ENCODE data around the gene LCA5L.

Gene LCA5L

GRCh38 chr21:39444421-39445180 is 977 bp downstream of the LCA5L start:
- Histone ChIP-seq H3K27ac (peak overlapping the region; percentile 90), H2AFZ (peak overlapping the region; percentile 90), H3K4me1 (no peaks in the 10 kb centered on the region), H3K4me3 (ENCODE audit: low read depth, low read length) (peak overlapping the region; percentile 69), H3K79me2 (no peaks in the 10 kb centered on the region), H3K36me3 (ENCODE audit: control insufficient read depth, insufficient read depth, low read length) (no peaks in the 10 kb centered on the region), H3K27me3 (ENCODE audit: control insufficient read depth, insufficient read depth, low read length) (no peaks in the 10 kb centered on the region), H3K4me2 (ENCODE audit: low read length) (peak overlapping the region; percentile 95), H3K9ac (no peak overlapping the region), H3K9me3 (ENCODE audit: control insufficient read depth, low read length) (no peaks in the 10 kb centered on the region)
- TF ChIP-seq CTCF (IDR thresholded peaks at IDR 0.05), result no peak

- no peaks in the 10 kb centered on the region for H3K79me2 ChIP-seq
- peak; percentile 52 for TF ChIP-seq CTCF (IDR thresholded peaks at IDR 0.05)
- H3K9me3 ChIP-seq (ENCODE audit: control insufficient read depth, low read length), result no peaks in the 10 kb centered on the region
- no peaks in the 10 kb centered on the region for H3K36me3 ChIP-seq (ENCODE audit: control insufficient read depth, insufficient read depth, low read length)
- no peak overlapping the region for H3K27ac ChIP-seq
- H3K9ac ChIP-seq, result no peak overlapping the region
- no peak overlapping the region for H2AFZ ChIP-seq
- no peak overlapping the region for H3K4me2 ChIP-seq (ENCODE audit: low read length)
- H3K27me3 ChIP-seq (ENCODE audit: control insufficient read depth, insufficient read depth, low read length), result no peaks in the 10 kb centered on the region
- no peak overlapping the region for H3K4me3 ChIP-seq (ENCODE audit: low read depth, low read length)
- no peaks in the 10 kb centered on the region for H3K4me1 ChIP-seq
Measured at GRCh38 chr21:39441502-39442475, 3.8 kb downstream of the LCA5L start.

- H3K79me2 ChIP-seq, result no peaks in the 10 kb centered on the region
- H3K27me3 ChIP-seq (ENCODE audit: control insufficient read depth, insufficient read depth, low read length), result no peaks in the 10 kb centered on the region
- no peak overlapping the region for H3K9ac ChIP-seq
- TF ChIP-seq CTCF (IDR thresholded peaks at IDR 0.05), result no peak
- no peak overlapping the region for H3K4me2 ChIP-seq (ENCODE audit: low read length)
- no peaks in the 10 kb centered on the region for H3K4me1 ChIP-seq
- no peaks in the 10 kb centered on the region for H3K36me3 ChIP-seq (ENCODE audit: control insufficient read depth, insufficient read depth, low read length)
- H3K4me3 ChIP-seq (ENCODE audit: low read depth, low read length), result no peak overlapping the region
- H3K27ac ChIP-seq, result no peak overlapping the region
- no peaks in the 10 kb centered on the region for H3K9me3 ChIP-seq (ENCODE audit: control insufficient read depth, low read length)
- H2AFZ ChIP-seq, result no peak overlapping the region
Measured at GRCh38 chr21:39439232-39439631, 6.3 kb downstream of the LCA5L start.

GRCh38 chr21:39434950-39435349 is 10.6 kb downstream of the LCA5L start:
- no peak overlapping the region for H3K4me2 ChIP-seq (ENCODE audit: low read length)
- H3K9ac ChIP-seq, result no peak overlapping the region
- H3K36me3 ChIP-seq (ENCODE audit: control insufficient read depth, insufficient read depth, low read length), result no peaks in the 10 kb centered on the region
- no peaks in the 10 kb centered on the region for H3K79me2 ChIP-seq
- no peaks in the 10 kb centered on the region for H3K9me3 ChIP-seq (ENCODE audit: control insufficient read depth, low read length)
- H3K27ac ChIP-seq, result no peak overlapping the region
- TF ChIP-seq CTCF (IDR thresholded peaks at IDR 0.05), result no peak
- no peaks in the 10 kb centered on the region for H3K4me1 ChIP-seq
- H3K27me3 ChIP-seq (ENCODE audit: control insufficient read depth, insufficient read depth, low read length), result no peaks in the 10 kb centered on the region
- no peak overlapping the region for H2AFZ ChIP-seq
- H3K4me3 ChIP-seq (ENCODE audit: low read depth, low read length), result no peak overlapping the region
